Activated CD4-positive, alpha-beta T cell treated with anti-CD3 and anti-CD28 coated beads, Interleukin-2, amount 50 U/mL, for 48 hours (primary cell): ENCODE results near the gene IL16.
A peak's percentile ranks its signal among the peaks of the same experiment; 100 is the strongest.

Experiments
- DNase-seq, 2 experiments: peaks; one replicate each; pipeline ENCODE4 v3.0.0-alpha.2; 2020

The IL16 gene

GRCh38 chr15:81278306-81279029 is 81.8 kb downstream of the IL16 start:
- no peak for DNase-seq

- no peak for DNase-seq
Observed at GRCh38 chr15:81279621-81280485, 83.2 kb downstream of the IL16 start.

- DNase-seq, result no peak
Observed at GRCh38 chr15:81280696-81281455, 84.2 kb downstream of the IL16 start.

- DNase-seq, result no peak
Observed at GRCh38 chr15:81281456-81281735, 84.7 kb downstream of the IL16 start.

DNA sequence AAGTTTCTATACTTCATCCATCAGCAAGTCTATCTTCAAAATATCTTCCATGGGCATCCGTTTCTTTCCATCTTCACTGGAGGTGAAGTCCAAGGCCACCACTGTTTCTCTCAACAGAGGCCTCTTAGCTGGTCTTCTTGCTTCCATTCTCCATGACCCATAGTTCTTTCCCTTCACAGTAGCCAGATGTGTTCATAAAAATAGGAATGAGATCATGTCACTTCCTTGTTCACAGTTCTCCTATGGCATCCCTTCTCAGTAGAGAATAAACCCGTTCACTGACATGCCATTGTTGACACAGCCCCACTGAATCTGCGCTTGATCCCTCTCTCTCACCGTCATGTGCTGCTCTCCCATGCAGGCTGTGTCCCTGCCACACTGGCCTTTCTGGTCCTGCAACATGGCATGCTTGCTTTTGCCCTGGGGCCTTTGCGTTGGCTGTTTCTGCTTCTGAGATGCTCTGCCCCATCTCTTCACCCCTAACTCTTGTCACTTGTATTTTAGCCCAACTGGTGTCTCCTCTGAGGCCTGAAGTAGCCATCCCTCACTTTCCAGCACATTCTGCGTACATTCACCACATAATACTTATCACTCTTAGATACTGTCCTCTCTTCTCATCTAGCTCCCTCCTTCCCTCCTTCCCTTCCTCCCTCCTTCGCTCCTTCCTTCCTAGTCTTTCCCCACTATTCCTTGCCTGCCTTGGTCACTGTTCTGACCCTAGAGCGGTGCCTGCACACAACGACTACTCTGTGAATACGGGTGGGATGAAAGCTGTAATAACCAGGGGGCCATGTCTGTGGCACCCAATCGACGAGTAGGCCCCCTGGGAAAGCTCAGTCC is 85.3 kb downstream of the IL16 start:
- no peak for DNase-seq

DNA sequence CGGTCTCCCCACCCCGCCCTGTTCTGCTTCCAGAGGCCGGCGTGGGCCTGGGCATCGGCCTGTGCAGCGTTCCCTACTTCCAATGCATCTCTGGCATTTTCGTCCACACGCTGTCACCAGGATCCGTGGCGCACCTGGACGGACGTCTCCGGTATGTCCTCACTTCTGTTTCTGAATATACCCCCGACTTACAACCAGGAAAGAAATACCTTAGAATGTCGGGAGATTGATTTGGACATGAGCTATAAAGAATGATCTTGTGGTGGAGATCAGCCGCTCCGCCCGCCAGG is 85.9 kb downstream of the IL16 start:
- no peak for DNase-seq

DNA sequence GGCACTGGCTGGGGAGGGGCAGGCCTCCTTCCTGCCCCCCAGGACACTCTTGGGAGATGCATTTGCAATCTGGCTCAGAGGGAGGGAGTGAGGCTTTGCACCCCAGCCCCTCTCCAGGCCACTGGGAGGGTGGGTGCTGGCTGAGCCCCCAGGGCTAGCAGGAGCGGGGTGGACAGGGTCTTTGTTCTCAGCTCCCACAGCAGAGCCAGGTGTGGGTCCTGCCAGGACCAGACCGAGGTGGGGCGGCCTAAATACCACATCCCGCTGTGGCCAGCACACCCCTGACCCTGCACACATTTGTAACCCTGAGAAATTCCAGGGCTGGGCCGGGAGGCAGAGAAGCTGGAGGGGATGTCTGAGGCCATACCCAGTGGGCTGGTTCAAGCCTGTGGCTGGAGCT is 86.2 kb downstream of the IL16 start:
- DNase-seq, result no peak

DNA sequence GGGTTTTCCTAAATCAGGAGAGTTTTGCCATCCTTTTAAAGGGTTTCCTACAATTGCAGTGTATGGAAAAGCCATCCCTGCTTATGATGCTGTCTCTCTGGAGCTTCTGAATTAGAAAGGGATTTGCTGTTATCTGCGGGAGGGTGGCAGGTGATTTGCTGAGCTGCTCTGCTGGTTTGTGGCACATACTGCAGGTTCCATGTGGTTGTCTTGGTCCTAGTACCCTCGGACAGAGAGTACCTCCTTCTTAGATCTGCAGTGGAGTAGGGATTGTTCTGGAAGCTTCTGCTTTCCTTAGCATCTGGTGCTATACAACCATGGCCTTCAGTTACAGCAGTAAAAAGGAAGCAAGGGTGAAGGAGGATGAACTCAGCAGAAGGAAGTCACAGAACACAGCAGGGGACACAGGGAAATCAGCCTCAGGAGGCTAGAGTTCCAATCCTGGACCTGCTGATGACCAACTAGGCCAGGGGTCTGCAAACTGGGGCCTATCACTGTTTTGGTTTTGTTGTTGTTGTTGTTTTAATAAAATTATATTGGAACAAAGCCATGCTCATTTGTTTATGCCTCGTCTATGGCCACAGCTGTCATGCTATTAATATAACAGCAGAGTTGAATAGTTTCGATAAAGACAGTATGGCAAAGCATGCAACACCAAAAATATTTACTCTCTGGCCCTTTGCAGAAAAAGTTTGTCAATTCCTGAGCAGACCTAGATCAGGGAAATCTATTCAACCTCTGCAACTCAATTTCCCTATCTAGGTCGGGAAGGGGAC is 87.8 kb downstream of the IL16 start:
- no peak for DNase-seq

GRCh38 chr15:81285461-81285860 is 88.8 kb downstream of the IL16 start:
- no peak for DNase-seq

DNA sequence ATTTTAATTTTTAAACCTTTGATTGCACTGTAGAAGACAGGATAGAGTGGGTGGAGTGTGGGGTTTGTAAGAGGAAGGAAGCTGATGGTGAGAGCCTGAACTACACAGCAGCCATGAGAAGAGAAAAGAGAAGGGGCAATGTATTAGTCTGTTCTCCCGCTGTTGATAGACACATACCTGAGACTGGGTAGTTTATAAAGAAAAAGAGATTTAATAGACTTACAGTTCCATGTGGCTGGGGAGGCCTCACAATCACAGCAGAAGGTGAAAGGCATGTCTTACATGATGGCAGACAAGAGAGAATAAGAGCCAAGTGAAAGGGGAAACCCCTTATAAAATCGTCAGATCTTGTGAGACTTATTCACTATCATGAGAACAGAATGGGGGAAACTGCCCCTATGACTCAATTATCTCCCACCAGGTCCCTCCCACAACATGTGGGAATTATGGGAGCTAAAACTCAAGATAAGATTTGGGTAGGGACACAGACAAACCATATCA is 90.0 kb downstream of the IL16 start:
- DNase-seq, result no peak

GRCh38 chr15:81288040-81288439 is 91.4 kb downstream of the IL16 start:
- DNase-seq, result no peak

GRCh38 chr15:81288616-81289015 is 91.9 kb downstream of the IL16 start:
- no peak for DNase-seq

DNA sequence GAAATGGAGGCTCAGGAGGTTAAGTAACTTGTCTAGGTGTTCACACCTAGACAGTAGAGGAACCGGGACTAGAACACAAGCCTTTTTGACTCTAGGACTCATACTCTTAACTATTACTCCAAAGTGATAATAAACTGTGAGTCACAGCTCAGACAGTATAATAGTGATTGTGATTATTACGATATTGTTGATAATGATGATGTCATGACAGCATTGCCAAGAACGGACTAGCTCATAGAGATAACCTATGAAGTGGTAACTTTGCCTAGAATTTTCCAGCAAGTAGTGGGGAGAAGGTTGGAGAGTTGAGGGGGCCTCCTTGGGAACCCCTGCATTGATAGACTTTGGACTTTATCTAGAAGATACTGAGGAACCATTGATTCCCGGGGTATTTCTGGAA is 93.2 kb downstream of the IL16 start:
- no peak for DNase-seq

GRCh38 chr15:81291916-81292522 is 95.3 kb downstream of the IL16 start:
- no peak for DNase-seq

DNA sequence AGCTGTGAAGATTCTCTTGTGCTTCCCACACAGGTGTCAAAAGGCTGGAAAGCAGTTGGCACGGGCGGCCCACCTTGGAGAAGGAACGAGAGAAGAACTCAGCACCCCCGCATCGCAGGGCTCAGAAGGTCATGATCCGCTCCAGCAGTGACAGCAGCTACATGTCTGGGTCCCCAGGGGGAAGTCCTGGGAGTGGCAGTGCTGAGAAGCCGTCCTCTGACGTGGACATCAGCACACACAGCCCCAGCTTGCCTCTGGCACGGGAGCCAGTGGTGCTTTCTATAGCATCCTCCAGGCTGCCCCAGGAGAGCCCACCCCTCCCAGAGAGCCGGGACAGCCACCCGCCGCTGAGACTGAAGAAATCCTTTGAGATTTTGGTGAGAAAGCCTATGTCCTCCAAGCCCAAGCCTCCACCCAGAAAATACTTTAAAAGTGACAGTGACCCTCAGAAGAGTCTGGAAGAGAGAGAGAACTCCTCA is 95.9 kb downstream of the IL16 start:
- DNase-seq, result peak in 1 of 2 experiments; percentile 67

DNA sequence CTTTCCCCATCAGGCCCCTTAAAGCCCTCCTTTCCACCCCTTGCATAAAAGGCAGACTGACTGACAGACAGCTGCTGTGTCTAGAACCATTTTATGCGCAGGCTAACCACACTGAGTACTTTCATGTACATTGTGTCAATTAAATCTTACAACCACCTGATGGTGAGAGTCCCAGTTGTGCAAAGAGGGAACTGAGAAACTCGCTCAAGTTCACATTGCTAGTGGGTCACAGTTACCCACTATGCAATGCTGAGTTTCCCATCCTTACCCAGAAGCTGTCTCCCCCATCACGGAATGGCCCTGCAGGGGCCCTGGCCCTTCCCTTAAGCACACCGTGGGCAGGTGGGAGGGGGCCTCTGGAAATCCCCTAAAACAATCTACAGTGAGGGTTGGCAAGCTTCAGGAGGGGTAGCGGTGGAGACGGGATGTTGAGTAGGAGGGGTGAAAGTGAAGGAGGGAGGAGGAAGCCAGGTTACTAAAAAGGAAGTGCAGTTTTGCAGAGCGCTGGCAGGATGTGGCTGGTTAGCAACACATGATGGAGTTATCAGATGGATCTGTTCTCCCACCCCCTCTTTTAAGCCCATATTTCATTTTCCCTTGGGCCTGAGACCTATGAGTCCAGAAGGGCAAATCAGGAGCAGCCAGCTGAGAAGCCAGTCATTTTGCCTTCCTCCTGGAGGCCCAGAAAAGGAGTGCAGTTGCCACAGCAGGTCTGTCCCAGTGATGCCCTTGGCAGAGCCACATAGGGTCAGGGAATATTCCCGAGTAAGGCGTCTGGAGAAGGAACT is 97.2 kb downstream of the IL16 start:
- DNase-seq, result peak; percentile 76 to 83

DNA sequence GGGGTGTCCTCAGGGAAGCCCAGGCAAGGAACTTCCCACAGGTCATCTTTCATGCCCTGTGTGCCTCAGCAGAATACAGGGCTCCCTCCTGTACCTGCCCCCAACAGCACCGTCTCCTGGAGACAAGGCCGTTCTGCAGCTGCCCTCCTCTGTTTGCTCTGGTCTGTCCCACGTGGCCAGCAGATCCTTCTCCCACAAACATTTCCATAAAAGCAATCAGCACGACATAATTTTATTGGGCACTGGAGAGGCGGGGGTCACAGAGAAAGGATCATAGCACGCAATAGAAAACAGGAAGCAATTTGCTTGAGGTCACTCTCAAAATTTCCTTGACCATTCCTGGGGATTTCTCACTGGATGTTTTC is 97.8 kb downstream of the IL16 start:
- DNase-seq, result peak; percentile 27 to 51

DNA sequence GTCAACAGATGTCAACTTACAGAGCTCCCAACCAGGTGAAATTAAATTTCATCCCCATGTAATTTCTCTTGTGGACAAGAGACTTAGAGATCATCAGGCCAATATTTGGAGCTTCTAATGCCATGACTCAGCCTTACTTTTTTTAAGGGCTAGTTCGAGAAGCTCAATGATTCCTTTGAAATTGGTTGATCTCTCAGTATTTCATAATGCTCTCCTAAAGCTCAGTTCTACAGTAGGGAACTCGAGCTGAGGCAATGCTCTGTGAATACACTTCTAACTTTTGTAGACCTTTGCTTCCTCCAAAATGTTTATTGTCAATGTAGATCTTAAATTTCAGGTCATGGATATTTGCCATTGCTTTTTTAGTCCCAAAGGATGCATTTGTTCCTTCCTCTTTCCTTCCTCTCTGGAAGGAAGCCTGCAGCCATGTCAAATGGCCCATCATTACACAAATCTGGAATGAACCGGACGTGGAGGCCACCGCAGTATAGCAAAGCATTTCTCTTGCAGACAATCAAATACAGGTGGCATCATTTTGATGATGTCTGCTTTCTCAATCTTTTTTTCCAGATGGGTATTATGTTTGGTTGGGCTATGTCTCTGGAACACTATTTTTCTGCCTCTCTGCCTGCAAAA is 98.9 kb downstream of the IL16 start:
- no peak for DNase-seq

DNA sequence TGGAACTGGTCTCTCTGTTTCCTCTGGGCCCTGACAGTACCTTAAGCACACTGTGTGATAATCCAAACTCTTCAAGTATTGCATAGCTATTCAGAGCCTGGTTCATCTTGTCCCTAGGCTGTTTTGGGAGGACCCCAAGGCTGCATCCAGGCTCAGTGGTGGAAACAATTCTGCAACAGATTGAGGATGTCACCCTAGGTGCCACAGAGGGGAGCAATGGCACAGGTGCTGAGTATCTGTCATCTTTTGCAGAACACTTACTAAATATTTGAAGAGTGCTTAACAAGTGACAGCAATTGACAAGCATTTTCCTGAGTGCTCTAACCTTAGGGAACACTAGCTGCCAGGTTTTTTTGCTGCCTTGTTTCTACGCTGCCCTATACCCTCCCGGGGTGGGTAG is 99.5 kb downstream of the IL16 start:
- no peak for DNase-seq

DNA sequence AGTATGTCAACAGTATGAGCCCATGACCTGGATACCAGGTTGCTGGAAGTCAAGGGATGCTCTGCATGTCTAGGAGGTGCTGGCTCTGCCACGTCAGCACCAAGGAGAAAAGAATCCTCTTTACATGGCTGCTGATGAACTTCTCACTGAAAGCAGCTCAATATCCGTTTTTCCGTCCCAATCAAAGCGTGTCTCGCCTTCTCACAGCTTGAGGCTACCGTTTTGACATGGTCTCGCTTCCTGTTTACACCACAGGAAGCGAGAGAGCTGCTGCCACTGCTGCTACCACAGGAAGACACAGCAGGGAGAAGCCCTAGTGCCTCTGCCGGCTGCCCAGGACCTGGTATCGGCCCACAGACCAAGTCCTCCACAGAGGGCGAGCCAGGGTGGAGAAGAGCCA is 100.0 kb downstream of the IL16 start:
- DNase-seq, result peak; percentile 70 to 77
